WTC11 (cell line): ENCODE results near the gene ANKS3. TPM values are rescaled to one million over a fixed set of nuclear protein-coding genes. Genes with fewer than 3 reads are reported as not detected.

Experiments
- ATAC-seq: fragments of 200-7000 bp; cut with Tn5 transposase; 2 replicates; pipeline ENCODE4 v1.10.0; 2021; ENCODE audit warnings: mild to moderate bottlenecking, moderate library complexity
- CTCF ChIA-PET: fragments of 300-600 bp; sonication (Branson Sonifier 250); formaldehyde crosslinking; loops from one replicate; lab custom pipeline; 2021; ENCODE audit warnings: antibody characterized with exemption; lab: Charles Lee
- POLR2A ChIA-PET: fragments of 350-600 bp; sonication (Branson Sonifier 250); formaldehyde crosslinking; loops from one replicate; lab custom pipeline; 2021; ENCODE audit warnings: antibody characterized with exemption; lab: Charles Lee
- DNase-seq: peaks from one replicate; pipeline ENCODE4 v3.0.0; 2021; ENCODE audit warnings: low spot score
- H3K27ac Mint-ChIP-seq: 2 replicates; pipeline ENCODE4 v1.8.0; 2021; ENCODE audit warnings: mixed read lengths
- H3K27me3 Mint-ChIP-seq: 2 replicates; pipeline ENCODE4 v1.8.0; 2021; ENCODE audit warnings: low read depth, mild to moderate bottlenecking, moderate library complexity, mixed read lengths
- H3K36me3 Mint-ChIP-seq: 2 replicates; pipeline ENCODE4 v1.8.0; 2021; ENCODE audit warnings: mixed read lengths
- H3K4me1 Mint-ChIP-seq: 2 replicates; pipeline ENCODE4 v1.8.0; 2022; ENCODE audit warnings: mixed read lengths
- H3K4me3 Mint-ChIP-seq: 2 replicates; pipeline ENCODE4 v1.8.0; 2021; ENCODE audit warnings: mild to moderate bottlenecking, moderate library complexity, mixed read lengths
- H3K9me3 Mint-ChIP-seq: 2 replicates; pipeline ENCODE4 v1.8.0; 2021; ENCODE audit warnings: mixed read lengths
- GRHL2 ChIP-seq: fragments of 250-450 bp; sonication (Bioruptor Pico); IDR thresholded peaks from 2 replicates; pipeline ENCODE4 v1.8.0; 2022; ENCODE audit warnings: mild to moderate bottlenecking, moderate library complexity; ENCODE audit not compliant: insufficient replicate concordance, severe bottlenecking
- HMGA2 ChIP-seq: fragments of 250-450 bp; sonication (Bioruptor Pico); IDR thresholded peaks from 2 replicates; pipeline ENCODE4 v1.4.0; 2021; ENCODE audit warnings: mild to moderate bottlenecking, moderate library complexity
- JAZF1 ChIP-seq: fragments of 250-450 bp; sonication (Bioruptor Pico); IDR thresholded peaks from 2 replicates; pipeline ENCODE4 v1.9.0; 2021; ENCODE audit warnings: moderate library complexity, mild to moderate bottlenecking, inconsistent platforms
- TEAD4 ChIP-seq: sonication (generic); formaldehyde crosslinking; IDR thresholded peaks from 2 replicates; pipeline ENCODE4 v1.8.0; 2022; ENCODE audit warnings: mild to moderate bottlenecking, missing genetic modification reagents
- ZNF138 ChIP-seq: sonication (generic); formaldehyde crosslinking; conservative IDR thresholded peaks from 2 replicates; pipeline ENCODE4 v1.8.1; 2022; ENCODE audit warnings: mild to moderate bottlenecking, moderate library complexity, missing genetic modification reagents
- ZNF219 ChIP-seq: sonication (generic); formaldehyde crosslinking; IDR thresholded peaks from 2 replicates; pipeline ENCODE4 v1.8.0; 2023; ENCODE audit warnings: missing genetic modification reagents, mild to moderate bottlenecking, borderline replicate concordance
- total RNA-seq: library from RNA; stranded (reverse); gene quantifications from 3 replicates; pipeline ENCODE4 v1.2.3, GENCODE V29; 2021
- TF ChIP-seq, protein P1 (sequence below): sonication (generic); formaldehyde crosslinking; IDR thresholded peaks from 2 replicates; pipeline ENCODE4 v1.8.1; 2022; ENCODE audit warnings: mild to moderate bottlenecking, moderate library complexity, missing genetic modification reagents
- TF ChIP-seq, protein P2 (sequence below): sonication (generic); formaldehyde crosslinking; IDR thresholded peaks from 2 replicates; pipeline ENCODE4 v1.8.1; 2022; ENCODE audit warnings: low read depth, missing genetic modification reagents, borderline replicate concordance
- TF ChIP-seq, protein P3 (sequence below): sonication (generic); formaldehyde crosslinking; IDR thresholded peaks from 2 replicates; pipeline ENCODE4 v1.8.1; 2022; ENCODE audit warnings: missing genetic modification reagents, borderline replicate concordance
- TF ChIP-seq, protein P4 (sequence below): sonication (generic); formaldehyde crosslinking; IDR thresholded peaks from 2 replicates; pipeline ENCODE4 v1.8.0; 2022; ENCODE audit warnings: mild to moderate bottlenecking, missing genetic modification reagents
- TF ChIP-seq, protein P5 (sequence below): fragments of 250-450 bp; sonication (Bioruptor Pico); IDR thresholded peaks from 2 replicates; pipeline ENCODE4 v2.1.2; 2022; ENCODE audit warnings: mild to moderate bottlenecking, moderate library complexity
- TF ChIP-seq, protein P6 (sequence below): sonication (generic); formaldehyde crosslinking; IDR thresholded peaks from 2 replicates; pipeline ENCODE4 v1.8.1; 2023; ENCODE audit warnings: mild to moderate bottlenecking, missing genetic modification reagents
- TF ChIP-seq, protein P7 (sequence below): sonication (generic); formaldehyde crosslinking; IDR thresholded peaks from 2 replicates; pipeline ENCODE4 v1.8.1; 2022; ENCODE audit warnings: mild to moderate bottlenecking, missing genetic modification reagents, moderate library complexity, borderline replicate concordance
- TF ChIP-seq, protein P8 (sequence below): sonication (generic); formaldehyde crosslinking; IDR thresholded peaks from 2 replicates; pipeline ENCODE4 v1.8.0; 2023; ENCODE audit warnings: mild to moderate bottlenecking, missing genetic modification reagents
- TF ChIP-seq, protein P9 (sequence below): sonication (generic); formaldehyde crosslinking; IDR thresholded peaks from 2 replicates; pipeline ENCODE4 v1.8.1; 2023; ENCODE audit warnings: mild to moderate bottlenecking, missing genetic modification reagents, borderline replicate concordance

ANKS3 gene
- total RNA-seq, 1 experiment from 2014 or later, result 35.6 TPM

DNA sequence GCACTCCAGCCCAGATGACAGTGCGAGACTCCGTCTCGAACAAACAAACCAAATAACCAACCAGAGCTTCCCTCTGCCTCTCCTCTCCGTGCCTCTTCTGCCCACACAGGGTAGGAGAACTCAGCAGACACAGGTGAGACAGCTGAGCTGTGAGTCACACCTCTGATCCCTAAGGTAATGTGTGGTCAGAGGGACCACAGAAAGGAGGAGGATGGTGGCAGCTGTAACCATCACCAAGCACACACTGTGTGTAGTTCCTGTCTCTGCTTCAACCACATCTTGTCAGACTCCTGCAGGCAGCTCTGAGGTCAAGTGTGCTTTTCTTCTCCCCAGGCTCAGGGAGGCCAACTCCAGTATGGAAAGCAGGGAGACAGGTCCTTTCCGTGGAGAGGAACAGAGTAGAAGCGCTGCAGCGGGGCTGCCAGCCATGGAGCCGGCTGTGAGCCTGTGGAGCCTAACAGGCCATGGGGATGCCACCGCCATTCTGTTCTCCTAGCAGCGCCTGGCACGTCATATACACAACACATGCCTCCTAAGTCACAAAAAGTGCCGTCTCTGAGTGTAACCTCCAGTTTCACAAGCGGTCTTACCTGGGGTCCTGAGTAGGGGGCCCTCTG, 33.6 kb downstream of the ANKS3 start:
- Mint-ChIP-seq H3K27me3 (no peaks in the 10 kb centered on the region), H3K36me3 (peaks cover 25% of the 10 kb centered on the region), H3K4me1 (no peaks in the 10 kb centered on the region), H3K27ac (no peak overlapping the region), H3K9me3 (no peaks in the 10 kb centered on the region), H3K4me3 (no peak overlapping the region)
- CTCF ChIA-PET, result interaction anchor here (1.1 to 1.3 kb wide), 2 partner anchors 17 to 34 kb away, joined by 3 read pairs; partner anchors contain the start of genes ANKS3 and DNAAF8
- ATAC-seq (no peak), DNase-seq (no peak)
- POLR2A ChIA-PET, result no interaction called here
- TF ChIP-seq, protein P1, sequence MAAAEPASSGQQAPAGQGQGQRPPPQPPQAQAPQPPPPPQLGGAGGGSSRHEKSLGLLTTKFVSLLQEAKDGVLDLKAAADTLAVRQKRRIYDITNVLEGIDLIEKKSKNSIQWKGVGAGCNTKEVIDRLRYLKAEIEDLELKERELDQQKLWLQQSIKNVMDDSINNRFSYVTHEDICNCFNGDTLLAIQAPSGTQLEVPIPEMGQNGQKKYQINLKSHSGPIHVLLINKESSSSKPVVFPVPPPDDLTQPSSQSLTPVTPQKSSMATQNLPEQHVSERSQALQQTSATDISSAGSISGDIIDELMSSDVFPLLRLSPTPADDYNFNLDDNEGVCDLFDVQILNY (CRISPR knock-in tag), result no peak
- no peak for TF ChIP-seq HMGA2 (CRISPR knock-in tag)
- TF ChIP-seq ZNF138 (CRISPR knock-in tag), result no peak
- TF ChIP-seq, protein P2, sequence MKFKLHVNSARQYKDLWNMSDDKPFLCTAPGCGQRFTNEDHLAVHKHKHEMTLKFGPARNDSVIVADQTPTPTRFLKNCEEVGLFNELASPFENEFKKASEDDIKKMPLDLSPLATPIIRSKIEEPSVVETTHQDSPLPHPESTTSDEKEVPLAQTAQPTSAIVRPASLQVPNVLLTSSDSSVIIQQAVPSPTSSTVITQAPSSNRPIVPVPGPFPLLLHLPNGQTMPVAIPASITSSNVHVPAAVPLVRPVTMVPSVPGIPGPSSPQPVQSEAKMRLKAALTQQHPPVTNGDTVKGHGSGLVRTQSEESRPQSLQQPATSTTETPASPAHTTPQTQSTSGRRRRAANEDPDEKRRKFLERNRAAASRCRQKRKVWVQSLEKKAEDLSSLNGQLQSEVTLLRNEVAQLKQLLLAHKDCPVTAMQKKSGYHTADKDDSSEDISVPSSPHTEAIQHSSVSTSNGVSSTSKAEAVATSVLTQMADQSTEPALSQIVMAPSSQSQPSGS (CRISPR knock-in tag), result no peak
- TF ChIP-seq, protein P3, sequence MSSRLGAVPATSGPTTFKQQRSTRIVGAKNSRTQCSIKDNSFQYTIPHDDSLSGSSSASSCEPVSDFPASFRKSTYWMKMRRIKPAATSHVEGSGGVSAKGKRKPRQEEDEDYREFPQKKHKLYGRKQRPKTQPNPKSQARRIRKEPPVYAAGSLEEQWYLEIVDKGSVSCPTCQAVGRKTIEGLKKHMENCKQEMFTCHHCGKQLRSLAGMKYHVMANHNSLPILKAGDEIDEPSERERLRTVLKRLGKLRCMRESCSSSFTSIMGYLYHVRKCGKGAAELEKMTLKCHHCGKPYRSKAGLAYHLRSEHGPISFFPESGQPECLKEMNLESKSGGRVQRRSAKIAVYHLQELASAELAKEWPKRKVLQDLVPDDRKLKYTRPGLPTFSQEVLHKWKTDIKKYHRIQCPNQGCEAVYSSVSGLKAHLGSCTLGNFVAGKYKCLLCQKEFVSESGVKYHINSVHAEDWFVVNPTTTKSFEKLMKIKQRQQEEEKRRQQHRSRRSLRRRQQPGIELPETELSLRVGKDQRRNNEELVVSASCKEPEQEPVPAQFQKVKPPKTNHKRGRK, result no peak
- TF ChIP-seq, protein P4, sequence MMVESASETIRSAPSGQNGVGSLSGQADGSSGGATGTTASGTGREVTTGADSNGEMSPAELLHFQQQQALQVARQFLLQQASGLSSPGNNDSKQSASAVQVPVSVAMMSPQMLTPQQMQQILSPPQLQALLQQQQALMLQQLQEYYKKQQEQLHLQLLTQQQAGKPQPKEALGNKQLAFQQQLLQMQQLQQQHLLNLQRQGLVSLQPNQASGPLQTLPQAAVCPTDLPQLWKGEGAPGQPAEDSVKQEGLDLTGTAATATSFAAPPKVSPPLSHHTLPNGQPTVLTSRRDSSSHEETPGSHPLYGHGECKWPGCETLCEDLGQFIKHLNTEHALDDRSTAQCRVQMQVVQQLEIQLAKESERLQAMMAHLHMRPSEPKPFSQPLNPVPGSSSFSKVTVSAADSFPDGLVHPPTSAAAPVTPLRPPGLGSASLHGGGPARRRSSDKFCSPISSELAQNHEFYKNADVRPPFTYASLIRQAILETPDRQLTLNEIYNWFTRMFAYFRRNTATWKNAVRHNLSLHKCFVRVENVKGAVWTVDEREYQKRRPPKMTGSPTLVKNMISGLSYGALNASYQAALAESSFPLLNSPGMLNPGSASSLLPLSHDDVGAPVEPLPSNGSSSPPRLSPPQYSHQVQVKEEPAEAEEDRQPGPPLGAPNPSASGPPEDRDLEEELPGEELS, result no peak
- TF ChIP-seq TEAD4, result no peak
- TF ChIP-seq, protein P5, sequence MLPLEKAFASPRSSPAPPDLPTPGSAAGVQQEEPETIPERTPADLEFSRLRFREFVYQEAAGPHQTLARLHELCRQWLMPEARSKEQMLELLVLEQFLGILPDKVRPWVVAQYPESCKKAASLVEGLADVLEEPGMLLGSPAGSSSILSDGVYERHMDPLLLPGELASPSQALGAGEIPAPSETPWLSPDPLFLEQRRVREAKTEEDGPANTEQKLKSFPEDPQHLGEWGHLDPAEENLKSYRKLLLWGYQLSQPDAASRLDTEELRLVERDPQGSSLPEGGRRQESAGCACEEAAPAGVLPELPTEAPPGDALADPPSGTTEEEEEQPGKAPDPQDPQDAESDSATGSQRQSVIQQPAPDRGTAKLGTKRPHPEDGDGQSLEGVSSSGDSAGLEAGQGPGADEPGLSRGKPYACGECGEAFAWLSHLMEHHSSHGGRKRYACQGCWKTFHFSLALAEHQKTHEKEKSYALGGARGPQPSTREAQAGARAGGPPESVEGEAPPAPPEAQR (CRISPR knock-in tag), result no peak
- TF ChIP-seq JAZF1, result no peak
- TF ChIP-seq GRHL2 (CRISPR knock-in tag), result no peak
- TF ChIP-seq ZNF219 (CRISPR knock-in tag), result no peak
- TF ChIP-seq, protein P6, sequence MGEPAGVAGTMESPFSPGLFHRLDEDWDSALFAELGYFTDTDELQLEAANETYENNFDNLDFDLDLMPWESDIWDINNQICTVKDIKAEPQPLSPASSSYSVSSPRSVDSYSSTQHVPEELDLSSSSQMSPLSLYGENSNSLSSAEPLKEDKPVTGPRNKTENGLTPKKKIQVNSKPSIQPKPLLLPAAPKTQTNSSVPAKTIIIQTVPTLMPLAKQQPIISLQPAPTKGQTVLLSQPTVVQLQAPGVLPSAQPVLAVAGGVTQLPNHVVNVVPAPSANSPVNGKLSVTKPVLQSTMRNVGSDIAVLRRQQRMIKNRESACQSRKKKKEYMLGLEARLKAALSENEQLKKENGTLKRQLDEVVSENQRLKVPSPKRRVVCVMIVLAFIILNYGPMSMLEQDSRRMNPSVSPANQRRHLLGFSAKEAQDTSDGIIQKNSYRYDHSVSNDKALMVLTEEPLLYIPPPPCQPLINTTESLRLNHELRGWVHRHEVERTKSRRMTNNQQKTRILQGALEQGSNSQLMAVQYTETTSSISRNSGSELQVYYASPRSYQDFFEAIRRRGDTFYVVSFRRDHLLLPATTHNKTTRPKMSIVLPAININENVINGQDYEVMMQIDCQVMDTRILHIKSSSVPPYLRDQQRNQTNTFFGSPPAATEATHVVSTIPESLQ (CRISPR knock-in tag), result no peak
- TF ChIP-seq, protein P7, sequence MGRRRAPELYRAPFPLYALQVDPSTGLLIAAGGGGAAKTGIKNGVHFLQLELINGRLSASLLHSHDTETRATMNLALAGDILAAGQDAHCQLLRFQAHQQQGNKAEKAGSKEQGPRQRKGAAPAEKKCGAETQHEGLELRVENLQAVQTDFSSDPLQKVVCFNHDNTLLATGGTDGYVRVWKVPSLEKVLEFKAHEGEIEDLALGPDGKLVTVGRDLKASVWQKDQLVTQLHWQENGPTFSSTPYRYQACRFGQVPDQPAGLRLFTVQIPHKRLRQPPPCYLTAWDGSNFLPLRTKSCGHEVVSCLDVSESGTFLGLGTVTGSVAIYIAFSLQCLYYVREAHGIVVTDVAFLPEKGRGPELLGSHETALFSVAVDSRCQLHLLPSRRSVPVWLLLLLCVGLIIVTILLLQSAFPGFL (CRISPR knock-in tag), result no peak
- TF ChIP-seq, protein P8, sequence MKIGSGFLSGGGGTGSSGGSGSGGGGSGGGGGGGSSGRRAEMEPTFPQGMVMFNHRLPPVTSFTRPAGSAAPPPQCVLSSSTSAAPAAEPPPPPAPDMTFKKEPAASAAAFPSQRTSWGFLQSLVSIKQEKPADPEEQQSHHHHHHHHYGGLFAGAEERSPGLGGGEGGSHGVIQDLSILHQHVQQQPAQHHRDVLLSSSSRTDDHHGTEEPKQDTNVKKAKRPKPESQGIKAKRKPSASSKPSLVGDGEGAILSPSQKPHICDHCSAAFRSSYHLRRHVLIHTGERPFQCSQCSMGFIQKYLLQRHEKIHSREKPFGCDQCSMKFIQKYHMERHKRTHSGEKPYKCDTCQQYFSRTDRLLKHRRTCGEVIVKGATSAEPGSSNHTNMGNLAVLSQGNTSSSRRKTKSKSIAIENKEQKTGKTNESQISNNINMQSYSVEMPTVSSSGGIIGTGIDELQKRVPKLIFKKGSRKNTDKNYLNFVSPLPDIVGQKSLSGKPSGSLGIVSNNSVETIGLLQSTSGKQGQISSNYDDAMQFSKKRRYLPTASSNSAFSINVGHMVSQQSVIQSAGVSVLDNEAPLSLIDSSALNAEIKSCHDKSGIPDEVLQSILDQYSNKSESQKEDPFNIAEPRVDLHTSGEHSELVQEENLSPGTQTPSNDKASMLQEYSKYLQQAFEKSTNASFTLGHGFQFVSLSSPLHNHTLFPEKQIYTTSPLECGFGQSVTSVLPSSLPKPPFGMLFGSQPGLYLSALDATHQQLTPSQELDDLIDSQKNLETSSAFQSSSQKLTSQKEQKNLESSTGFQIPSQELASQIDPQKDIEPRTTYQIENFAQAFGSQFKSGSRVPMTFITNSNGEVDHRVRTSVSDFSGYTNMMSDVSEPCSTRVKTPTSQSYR, result no peak
- TF ChIP-seq, protein P9, sequence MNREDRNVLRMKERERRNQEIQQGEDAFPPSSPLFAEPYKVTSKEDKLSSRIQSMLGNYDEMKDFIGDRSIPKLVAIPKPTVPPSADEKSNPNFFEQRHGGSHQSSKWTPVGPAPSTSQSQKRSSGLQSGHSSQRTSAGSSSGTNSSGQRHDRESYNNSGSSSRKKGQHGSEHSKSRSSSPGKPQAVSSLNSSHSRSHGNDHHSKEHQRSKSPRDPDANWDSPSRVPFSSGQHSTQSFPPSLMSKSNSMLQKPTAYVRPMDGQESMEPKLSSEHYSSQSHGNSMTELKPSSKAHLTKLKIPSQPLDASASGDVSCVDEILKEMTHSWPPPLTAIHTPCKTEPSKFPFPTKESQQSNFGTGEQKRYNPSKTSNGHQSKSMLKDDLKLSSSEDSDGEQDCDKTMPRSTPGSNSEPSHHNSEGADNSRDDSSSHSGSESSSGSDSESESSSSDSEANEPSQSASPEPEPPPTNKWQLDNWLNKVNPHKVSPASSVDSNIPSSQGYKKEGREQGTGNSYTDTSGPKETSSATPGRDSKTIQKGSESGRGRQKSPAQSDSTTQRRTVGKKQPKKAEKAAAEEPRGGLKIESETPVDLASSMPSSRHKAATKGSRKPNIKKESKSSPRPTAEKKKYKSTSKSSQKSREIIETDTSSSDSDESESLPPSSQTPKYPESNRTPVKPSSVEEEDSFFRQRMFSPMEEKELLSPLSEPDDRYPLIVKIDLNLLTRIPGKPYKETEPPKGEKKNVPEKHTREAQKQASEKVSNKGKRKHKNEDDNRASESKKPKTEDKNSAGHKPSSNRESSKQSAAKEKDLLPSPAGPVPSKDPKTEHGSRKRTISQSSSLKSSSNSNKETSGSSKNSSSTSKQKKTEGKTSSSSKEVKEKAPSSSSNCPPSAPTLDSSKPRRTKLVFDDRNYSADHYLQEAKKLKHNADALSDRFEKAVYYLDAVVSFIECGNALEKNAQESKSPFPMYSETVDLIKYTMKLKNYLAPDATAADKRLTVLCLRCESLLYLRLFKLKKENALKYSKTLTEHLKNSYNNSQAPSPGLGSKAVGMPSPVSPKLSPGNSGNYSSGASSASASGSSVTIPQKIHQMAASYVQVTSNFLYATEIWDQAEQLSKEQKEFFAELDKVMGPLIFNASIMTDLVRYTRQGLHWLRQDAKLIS (CRISPR knock-in tag), result no peak
